Hepatocyte (in vitro differentiated cells): ENCODE results near the gene FSIP1.

Experiments
- CTCF ChIP-seq: fragments of 200-600 bp; sonication (generic); IDR thresholded peaks from 2 replicates; pipeline ENCODE4 v1.5.1; 2016; ENCODE audit warnings: antibody characterized with exemption, mild to moderate bottlenecking; ENCODE audit not compliant: poor library complexity
- EZH2 ChIP-seq: fragments of 200-600 bp; sonication (generic); IDR thresholded peaks from 2 replicates; pipeline ENCODE4 v1.6.1; 2016; ENCODE audit warnings: antibody characterized with exemption, mild to moderate bottlenecking, borderline replicate concordance
- EZH2phosphoT487 ChIP-seq: fragments of 200-600 bp; sonication (generic); IDR thresholded peaks from one replicate; pipeline ENCODE4 v1.6.1; 2018; ENCODE audit warnings: antibody characterized with exemption, mild to moderate bottlenecking, low read depth, moderate library complexity; ENCODE audit not compliant: unreplicated experiment, severe bottlenecking

DNA sequence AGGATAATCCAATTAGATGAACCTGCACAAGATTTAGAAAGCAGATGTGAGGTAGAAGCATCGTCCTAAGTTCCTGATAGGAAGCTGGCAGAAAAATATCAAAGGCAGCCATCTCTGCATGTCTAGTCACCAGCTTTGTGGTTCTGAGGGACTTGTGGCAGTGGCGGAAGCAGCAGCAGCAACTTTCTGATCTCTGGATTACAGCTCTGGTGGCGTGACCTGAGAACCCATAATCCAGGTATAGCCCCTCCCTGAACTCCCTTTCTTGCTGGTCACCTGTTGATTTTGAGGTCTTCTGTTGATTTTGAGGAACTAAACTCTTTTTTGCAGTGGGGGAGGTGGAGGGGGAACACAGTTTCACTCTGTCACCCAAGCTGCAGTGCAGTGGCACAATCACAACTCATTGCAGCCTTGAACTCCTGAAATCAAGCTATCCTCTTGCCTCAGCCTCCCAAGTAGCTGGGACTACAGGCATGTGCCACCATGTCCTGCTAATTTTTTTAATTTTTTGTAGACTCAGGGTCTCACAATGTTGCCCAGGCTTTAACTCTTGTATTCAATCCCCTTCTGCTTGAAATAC, 7.9 kb downstream of the FSIP1 start:
- TF ChIP-seq CTCF (no peak), EZH2phosphoT487 (no peak), EZH2 (no peak)
